K562 (cell line): ENCODE measurements around the gene DSC1. TPM values are rescaled to one million over a fixed set of nuclear protein-coding genes. Genes with fewer than 3 reads are reported as not detected.

Experiments used
- FOXO4 ChIP-seq: fragments of 450-650 bp; formaldehyde crosslinking; IDR thresholded peaks from 2 replicates; pipeline ENCODE4 v1.4.0; 2020; ENCODE audit warnings: mild to moderate bottlenecking, moderate library complexity
- KDM5B ChIP-seq: fragments of 200-600 bp; sonication (generic); IDR thresholded peaks from 2 replicates; pipeline ENCODE4 v1.6.1; 2012; ENCODE audit warnings: low read depth, mild to moderate bottlenecking, moderate library complexity, low read length, control low read depth, inconsistent platforms; ENCODE audit not compliant: insufficient replicate concordance
- MAZ ChIP-seq, 2 experiments: fragments of 450-650 bp in 1 of 2; sonication (generic) in 1 of 2; formaldehyde crosslinking; IDR thresholded peaks in 1 of 2; conservative IDR thresholded peaks in 1 of 2; 2 replicates each; pipeline versions ENCODE4 v1.4.0 to v1.5.0; 2020; ENCODE audit warnings: mild to moderate bottlenecking in 1 of 2, missing genetic modification reagents in 1 of 2
- NR1H2 ChIP-seq: sonication (generic); formaldehyde crosslinking; IDR thresholded peaks from 2 replicates; pipeline ENCODE4 v1.4.0; 2020; ENCODE audit warnings: mild to moderate bottlenecking, missing genetic modification reagents
- PATZ1 ChIP-seq: fragments of 250-450 bp; sonication (Bioruptor Pico); IDR thresholded peaks from 2 replicates; pipeline ENCODE4 v1.5.0; 2020; ENCODE audit warnings: mild to moderate bottlenecking, borderline replicate concordance
- ZZZ3 ChIP-seq: fragments of 450-650 bp; IDR thresholded peaks from 2 replicates; pipeline ENCODE4 v1.6.1; 2016; ENCODE audit warnings: antibody characterized with exemption, mild to moderate bottlenecking, moderate library complexity
- polyA plus RNA-seq, 8 experiments: library from polyadenylated mRNA; depleted of rRNA in 4 of 8; stranded (reverse) in 5 of 8; unstranded in 3 of 8; fragments of >200 nt; fragmentation: Nextera tagmentation in 2 of 8; fragmentation: Illumina TruSeq in 1 of 8; extraction: Ambion mirVana in 2 of 8; extraction: Trizol in 1 of 8; gene quantifications; 2 replicates each; pipeline versions ENCODE4 v1.2.1 to v1.2.3, GENCODE V29; 2011 to 2014; ENCODE audit warnings: inconsistent platforms in 1 of 8, missing spikeins in 1 of 8
- total RNA-seq, 7 experiments: library from RNA; depleted of rRNA in 6 of 7; stranded (reverse); fragments of >200 nt in 6 of 7; fragmentation: Illumina TruSeq in 2 of 7; extraction: Trizol in 2 of 7; gene quantifications; 2 replicates each; pipeline versions ENCODE4 v1.2.1 to v1.2.3, GENCODE V29; 2011 to 2021; ENCODE audit warnings: low replicate concordance in 1 of 7
- TF ChIP-seq, protein P1 (sequence below): fragments of 450-650 bp; IDR thresholded peaks from 2 replicates; pipeline ENCODE4 v1.6.1; 2016
- TF ChIP-seq, protein P2 (sequence below): IDR thresholded peaks from 2 replicates; pipeline ENCODE4 v1.6.1; 2012; ENCODE audit warnings: low read depth, low read length, improper control_type of control experiment, borderline replicate concordance

DSC1 gene
- total and polyA plus RNA-seq, 9 of the 15 experiments (the other 6 are each of a cell fraction or from before 2014, with no cell fraction given) = 0.04 to 0.07 (median 0.05) TPM; not detected in 4

DNA sequence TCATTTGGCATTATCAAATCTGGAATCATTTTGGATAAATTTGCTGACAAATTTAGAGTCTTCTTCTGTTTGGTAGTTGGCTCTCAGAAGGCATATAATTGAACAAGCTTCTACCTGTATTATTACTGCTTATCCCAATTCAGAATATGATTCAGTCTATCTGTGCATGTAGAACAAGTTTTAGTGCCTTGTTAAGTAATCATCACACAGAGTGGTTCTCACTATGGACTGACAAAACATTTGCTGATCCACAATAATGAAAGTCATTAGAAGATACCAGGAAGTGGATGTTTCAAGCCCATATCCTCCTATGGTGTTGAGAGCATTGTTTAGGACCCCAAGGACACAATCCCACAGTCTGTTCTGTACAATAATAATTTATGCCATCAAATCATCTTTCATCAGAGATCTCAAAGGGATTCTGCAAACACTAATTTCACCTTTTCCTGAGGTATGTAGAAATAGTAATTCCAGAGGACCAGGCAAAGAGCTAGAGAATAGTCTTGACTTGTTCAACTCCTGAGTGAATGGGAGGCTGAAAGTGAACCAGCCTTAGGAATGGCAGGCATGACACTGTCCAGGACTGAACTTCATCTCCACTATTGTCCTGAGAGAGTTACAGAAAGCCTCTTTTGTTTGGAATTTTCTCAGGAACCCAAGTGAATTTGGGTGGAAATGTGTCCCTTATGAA lies 29.6 kb upstream of the DSC1 start (continued):
- no peak for TF ChIP-seq KDM5B
- TF ChIP-seq ZZZ3 = no peak
- TF ChIP-seq, protein P1, sequence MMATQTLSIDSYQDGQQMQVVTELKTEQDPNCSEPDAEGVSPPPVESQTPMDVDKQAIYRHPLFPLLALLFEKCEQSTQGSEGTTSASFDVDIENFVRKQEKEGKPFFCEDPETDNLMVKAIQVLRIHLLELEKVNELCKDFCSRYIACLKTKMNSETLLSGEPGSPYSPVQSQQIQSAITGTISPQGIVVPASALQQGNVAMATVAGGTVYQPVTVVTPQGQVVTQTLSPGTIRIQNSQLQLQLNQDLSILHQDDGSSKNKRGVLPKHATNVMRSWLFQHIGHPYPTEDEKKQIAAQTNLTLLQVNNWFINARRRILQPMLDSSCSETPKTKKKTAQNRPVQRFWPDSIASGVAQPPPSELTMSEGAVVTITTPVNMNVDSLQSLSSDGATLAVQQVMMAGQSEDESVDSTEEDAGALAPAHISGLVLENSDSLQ = no peak
- TF ChIP-seq MAZ (CRISPR knock-in tag; conservative IDR thresholded peaks at IDR 0.05 in 1 of 2, IDR thresholded peaks at IDR 0.05 in 1 of 2) = no peak
- TF ChIP-seq, protein P2, sequence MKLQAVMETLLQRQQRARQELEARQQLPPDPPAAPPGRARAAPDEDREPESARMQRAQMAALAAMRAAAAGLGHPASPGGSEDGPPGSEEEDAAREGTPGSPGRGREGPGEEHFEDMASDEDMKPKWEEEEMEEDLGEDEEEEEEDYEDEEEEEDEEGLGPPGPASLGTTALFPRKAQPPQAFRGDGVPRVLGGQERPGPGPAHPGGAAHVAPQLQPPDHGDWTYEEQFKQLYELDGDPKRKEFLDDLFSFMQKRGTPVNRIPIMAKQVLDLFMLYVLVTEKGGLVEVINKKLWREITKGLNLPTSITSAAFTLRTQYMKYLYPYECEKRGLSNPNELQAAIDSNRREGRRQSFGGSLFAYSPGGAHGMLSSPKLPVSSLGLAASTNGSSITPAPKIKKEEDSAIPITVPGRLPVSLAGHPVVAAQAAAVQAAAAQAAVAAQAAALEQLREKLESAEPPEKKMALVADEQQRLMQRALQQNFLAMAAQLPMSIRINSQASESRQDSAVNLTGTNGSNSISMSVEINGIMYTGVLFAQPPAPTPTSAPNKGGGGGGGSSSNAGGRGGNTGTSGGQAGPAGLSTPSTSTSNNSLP = no peak
- no peak for TF ChIP-seq NR1H2 (CRISPR knock-in tag)
- no peak for TF ChIP-seq FOXO4
- no peak for TF ChIP-seq PATZ1
